ENCODE results near the gene CSMD2.

Gene CSMD2

DNA sequence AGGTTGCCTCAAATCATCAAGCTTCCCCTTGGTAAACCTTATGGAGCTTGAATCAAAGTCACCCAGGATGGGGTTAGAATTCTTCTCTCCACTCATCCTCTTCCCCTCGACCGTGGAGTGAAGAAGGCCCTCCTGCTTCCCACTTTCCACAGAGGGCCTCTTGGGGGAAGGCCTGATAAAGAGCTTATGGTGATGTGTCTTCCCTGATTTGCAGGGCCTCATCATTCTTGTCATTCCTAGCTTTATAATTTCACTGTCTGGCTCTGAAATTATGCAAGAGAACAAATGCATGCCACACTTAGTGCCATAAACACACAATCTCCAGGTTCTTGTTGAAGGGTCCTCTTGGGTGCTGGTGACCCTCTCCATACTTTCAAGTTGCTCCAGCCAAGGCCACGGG, 199.9 kb downstream of the CSMD2 start:
- no peaks in the 10 kb centered on the region for H3K36me3 ChIP-seq (ENCODE audit: insufficient read depth, low read length)
- H3K9ac ChIP-seq (ENCODE audit: low read depth, low read length) = no peak overlapping the region
- no peak overlapping the region for H2AFZ ChIP-seq (ENCODE audit: low read depth, low read length)
- ATAC-seq (ENCODE audit: insufficient read depth, low read depth) (no peak), DNase-seq (no peak)
- no peaks in the 10 kb centered on the region for H3K9me3 ChIP-seq (ENCODE audit: insufficient read depth, low read length, severe bottlenecking)
- no peak overlapping the region for H3K27ac ChIP-seq (ENCODE audit: low read length)
- H4K20me1 ChIP-seq (ENCODE audit: insufficient read depth, low read length) = no peaks in the 10 kb centered on the region
- no peak overlapping the region for H3K4me3 ChIP-seq (ENCODE audit: low read depth in 1 of 2, low read length in 2 of 2)
- H3K4me1 ChIP-seq (ENCODE audit: insufficient read depth, low read length) = no peaks in the 10 kb centered on the region
- H3K79me2 ChIP-seq (ENCODE audit: insufficient read depth, low read length) = no peaks in the 10 kb centered on the region
- H3K27me3 ChIP-seq (ENCODE audit: insufficient read depth, low read length, poor library complexity) = peaks cover 4% of the 10 kb centered on the region
- no peak for TF ChIP-seq EZH2 (IDR thresholded peaks at IDR 0.05; ENCODE audit: borderline replicate concordance, low read depth, low read length, severe bottlenecking)
- TF ChIP-seq, protein P1, sequence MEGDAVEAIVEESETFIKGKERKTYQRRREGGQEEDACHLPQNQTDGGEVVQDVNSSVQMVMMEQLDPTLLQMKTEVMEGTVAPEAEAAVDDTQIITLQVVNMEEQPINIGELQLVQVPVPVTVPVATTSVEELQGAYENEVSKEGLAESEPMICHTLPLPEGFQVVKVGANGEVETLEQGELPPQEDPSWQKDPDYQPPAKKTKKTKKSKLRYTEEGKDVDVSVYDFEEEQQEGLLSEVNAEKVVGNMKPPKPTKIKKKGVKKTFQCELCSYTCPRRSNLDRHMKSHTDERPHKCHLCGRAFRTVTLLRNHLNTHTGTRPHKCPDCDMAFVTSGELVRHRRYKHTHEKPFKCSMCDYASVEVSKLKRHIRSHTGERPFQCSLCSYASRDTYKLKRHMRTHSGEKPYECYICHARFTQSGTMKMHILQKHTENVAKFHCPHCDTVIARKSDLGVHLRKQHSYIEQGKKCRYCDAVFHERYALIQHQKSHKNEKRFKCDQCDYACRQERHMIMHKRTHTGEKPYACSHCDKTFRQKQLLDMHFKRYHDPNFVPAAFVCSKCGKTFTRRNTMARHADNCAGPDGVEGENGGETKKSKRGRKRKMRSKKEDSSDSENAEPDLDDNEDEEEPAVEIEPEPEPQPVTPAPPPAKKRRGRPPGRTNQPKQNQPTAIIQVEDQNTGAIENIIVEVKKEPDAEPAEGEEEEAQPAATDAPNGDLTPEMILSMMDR (IDR thresholded peaks at IDR 0.05; ENCODE audit: borderline replicate concordance, extremely low read depth, low read length, poor library complexity, severe bottlenecking) = no peak
- no peak overlapping the region for H3K4me2 ChIP-seq (ENCODE audit: insufficient read depth, low read length)

DNA sequence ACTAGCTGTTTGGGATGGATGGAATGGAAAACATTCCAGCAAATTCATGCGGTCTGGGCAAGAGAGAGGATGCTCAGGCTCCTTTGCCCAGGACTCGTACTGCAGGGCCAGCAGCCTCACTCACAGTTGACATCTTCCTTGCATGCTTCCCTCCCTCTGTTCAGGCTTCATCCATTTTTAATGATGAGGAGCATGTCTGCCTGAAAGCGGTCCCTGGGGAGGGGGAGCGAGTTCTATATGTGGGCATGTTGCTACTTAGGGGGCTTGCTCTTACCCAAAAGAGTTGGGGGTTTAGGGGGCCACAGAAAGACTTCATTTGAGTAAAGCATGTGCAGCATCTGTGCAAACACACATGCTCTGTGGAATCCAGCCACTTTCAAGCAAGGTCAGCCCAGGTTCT, 203.0 kb downstream of the CSMD2 start:
- Histone ChIP-seq H3K79me2 (ENCODE audit: insufficient read depth, low read length) (no peaks in the 10 kb centered on the region), H3K4me1 (ENCODE audit: insufficient read depth, low read length) (no peaks in the 10 kb centered on the region), H4K20me1 (ENCODE audit: insufficient read depth, low read length) (no peaks in the 10 kb centered on the region), H3K9ac (ENCODE audit: low read depth, low read length) (no peak overlapping the region), H3K27me3 (ENCODE audit: insufficient read depth, low read length, poor library complexity) (peaks cover 4% of the 10 kb centered on the region), H3K27ac (ENCODE audit: low read length) (no peak overlapping the region), H3K4me2 (ENCODE audit: insufficient read depth, low read length) (no peak overlapping the region), H3K4me3 (ENCODE audit: low read depth in 1 of 2, low read length in 2 of 2) (no peak overlapping the region), H3K36me3 (ENCODE audit: insufficient read depth, low read length) (no peaks in the 10 kb centered on the region), H2AFZ (ENCODE audit: low read depth, low read length) (no peak overlapping the region), H3K9me3 (ENCODE audit: insufficient read depth, low read length, severe bottlenecking) (no peaks in the 10 kb centered on the region)
- ATAC-seq (ENCODE audit: insufficient read depth, low read depth) (no peak), DNase-seq (no peak)
- TF ChIP-seq EZH2 (IDR thresholded peaks at IDR 0.05; ENCODE audit: borderline replicate concordance, low read depth, low read length, severe bottlenecking) = no peak
- TF ChIP-seq, protein P1 (IDR thresholded peaks at IDR 0.05; ENCODE audit: borderline replicate concordance, extremely low read depth, low read length, poor library complexity, severe bottlenecking) = no peak

DNA sequence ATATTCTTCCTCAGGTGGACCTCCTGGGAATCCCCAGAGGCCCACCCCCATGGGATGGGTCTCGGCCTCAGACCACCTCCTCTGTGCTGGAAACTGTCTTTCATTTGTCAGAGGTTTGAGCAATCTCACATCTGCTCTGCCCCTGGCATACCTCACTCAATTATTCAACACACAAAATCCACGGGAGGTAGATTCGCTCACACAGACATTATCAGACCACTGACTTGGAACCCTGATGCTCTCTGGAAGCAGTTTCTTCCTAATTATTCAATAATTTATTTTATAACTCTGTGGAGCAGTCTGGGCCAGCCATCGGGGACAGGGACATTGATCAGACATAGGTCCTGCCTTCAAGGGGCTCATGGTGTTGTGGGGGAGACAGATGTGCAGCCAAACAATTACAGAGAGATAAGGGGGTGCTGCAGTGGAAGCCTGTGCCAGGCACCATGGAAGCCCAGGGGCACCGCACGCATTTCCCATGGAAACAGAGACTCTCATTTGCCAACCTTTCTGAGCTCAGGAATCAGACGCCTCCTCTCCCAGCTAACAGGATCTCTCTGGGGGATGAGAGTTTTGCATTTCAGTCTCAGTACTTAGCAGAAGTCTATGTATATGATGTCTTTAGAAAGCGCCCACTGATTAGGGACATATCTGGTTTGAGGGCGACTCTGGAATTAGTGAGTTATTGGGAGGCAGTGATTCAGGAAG, 204.7 kb downstream of the CSMD2 start:
- no peak for ATAC-seq (ENCODE audit: insufficient read depth, low read depth)
- TF ChIP-seq, protein P1 (IDR thresholded peaks at IDR 0.05; ENCODE audit: borderline replicate concordance, extremely low read depth, low read length, poor library complexity, severe bottlenecking) = no peak
- no peak for TF ChIP-seq EZH2 (IDR thresholded peaks at IDR 0.05; ENCODE audit: borderline replicate concordance, low read depth, low read length, severe bottlenecking)
- Histone ChIP-seq H3K9ac (ENCODE audit: low read depth, low read length) (no peak overlapping the region), H2AFZ (ENCODE audit: low read depth, low read length) (no peak overlapping the region), H3K4me2 (ENCODE audit: insufficient read depth, low read length) (no peak overlapping the region), H3K36me3 (ENCODE audit: insufficient read depth, low read length) (no peaks in the 10 kb centered on the region), H3K9me3 (ENCODE audit: insufficient read depth, low read length, severe bottlenecking) (no peaks in the 10 kb centered on the region), H3K27me3 (ENCODE audit: insufficient read depth, low read length, poor library complexity) (peaks cover 4% of the 10 kb centered on the region), H3K79me2 (ENCODE audit: insufficient read depth, low read length) (no peaks in the 10 kb centered on the region), H3K4me1 (ENCODE audit: insufficient read depth, low read length) (no peaks in the 10 kb centered on the region), H3K27ac (ENCODE audit: low read length) (no peak overlapping the region), H3K4me3 (ENCODE audit: low read depth in 1 of 2, low read length in 2 of 2) (no peak overlapping the region), H4K20me1 (ENCODE audit: insufficient read depth, low read length) (no peaks in the 10 kb centered on the region)
- DNase-seq = no peak
